CD14-positive monocyte (primary cell): ENCODE results near the gene SDK1. TPM values are rescaled to one million over a fixed set of nuclear protein-coding genes. Genes with fewer than 3 reads are reported as not detected.

Source experiments
- DNase-seq, 3 donors: peaks; one replicate each; pipeline ENCODE4 v3.0.0-alpha.2; 2011 to 2022
- H2AFZ ChIP-seq: 2 replicates; pipeline ENCODE4 v1.6.0; 2012; ENCODE audit warnings: mild to moderate bottlenecking, low read depth, low read length, inconsistent platforms; ENCODE audit not compliant: insufficient read depth, poor library complexity, severe bottlenecking
- H3K27ac ChIP-seq, 2 donors: 1 replicate in 1 of 2; 2 replicates in 1 of 2; pipeline ENCODE4 v1.5.1; 2012 to 2013; ENCODE audit warnings: low read length in 2 of 2, control low read depth in 1 of 2, inconsistent platforms in 1 of 2, low read depth in 1 of 2, mild to moderate bottlenecking in 1 of 2
- H3K27me3 ChIP-seq, 2 donors: one replicate each; pipeline versions ENCODE4 v1.6.0 to v1.6.1; 2011 to 2013; ENCODE audit warnings: low read length in 2 of 2; ENCODE audit not compliant: control insufficient read depth in 2 of 2, insufficient read depth in 2 of 2
- H3K36me3 ChIP-seq, 2 donors: replicated peaks in 1 of 2; 1 replicate in 1 of 2; 2 replicates in 1 of 2; pipeline versions ENCODE4 v1.5.1 to v1.6.1; 2012 to 2013; ENCODE audit warnings: low read length in 2 of 2, control low read depth in 1 of 2, inconsistent platforms in 1 of 2, mild to moderate bottlenecking in 1 of 2; ENCODE audit not compliant: insufficient read depth in 2 of 2, control insufficient read depth in 1 of 2
- H3K4me1 ChIP-seq, 2 donors: 1 replicate in 1 of 2; 2 replicates in 1 of 2; pipeline versions ENCODE4 v1.5.1 to v1.6.1; 2012 to 2013; ENCODE audit warnings: low read length in 2 of 2, control low read depth in 1 of 2, inconsistent platforms in 1 of 2, mild to moderate bottlenecking in 1 of 2, moderate library complexity in 1 of 2; ENCODE audit not compliant: insufficient read depth in 2 of 2, control insufficient read depth in 1 of 2
- H3K4me2 ChIP-seq: replicated peaks from 2 replicates; pipeline ENCODE3; 2012; ENCODE audit warnings: low read length, moderate library complexity, mild to moderate bottlenecking; ENCODE audit not compliant: poor library complexity, severe bottlenecking; ENCODE audit errors: extremely low read depth
- H3K4me3 ChIP-seq, 3 experiments: fragments of 200-600 bp in 1 of 3; sonication (generic) in 1 of 3; replicated peaks in 1 of 3; 1 replicate in 2 of 3; 2 replicates in 1 of 3; pipeline ENCODE4 v1.5.1; 2011 to 2013; ENCODE audit warnings: low read length in 3 of 3, mild to moderate bottlenecking in 3 of 3, control low read depth in 2 of 3, low read depth in 2 of 3, inconsistent platforms in 1 of 3, moderate library complexity in 1 of 3
- H3K79me2 ChIP-seq: 2 replicates; pipeline ENCODE4 v1.6.0; 2012; ENCODE audit warnings: mild to moderate bottlenecking, control low read depth, inconsistent platforms, low read length, moderate library complexity; ENCODE audit not compliant: insufficient read depth
- H3K9ac ChIP-seq: 2 replicates; pipeline ENCODE4 v1.6.0; 2017; ENCODE audit warnings: low read length, mild to moderate bottlenecking; ENCODE audit not compliant: insufficient read depth, poor library complexity, severe bottlenecking
- H3K9me3 ChIP-seq, 2 donors: replicated peaks in 1 of 2; 1 replicate in 1 of 2; 2 replicates in 1 of 2; pipeline versions ENCODE4 v1.5.1 to v1.6.1; 2012 to 2013; ENCODE audit warnings: low read length in 2 of 2, control low read depth in 1 of 2; ENCODE audit not compliant: control insufficient read depth in 1 of 2, insufficient read depth in 1 of 2
- H4K20me1 ChIP-seq: 2 replicates; pipeline ENCODE4 v1.6.0; 2012; ENCODE audit warnings: mild to moderate bottlenecking, low read length, control low read depth, moderate library complexity; ENCODE audit not compliant: insufficient read depth
- H3K27ac Mint-ChIP-seq, 7 donors: one replicate each; pipeline ENCODE4 v1.8.0; 2020; ENCODE audit warnings: mild to moderate bottlenecking in 7 of 7, mixed read lengths in 7 of 7, moderate library complexity in 6 of 7, inconsistent platforms in 2 of 7
- H3K27me3 Mint-ChIP-seq, 3 donors: one replicate each; pipeline ENCODE4 v1.8.0; 2021 to 2022; ENCODE audit warnings: low read depth in 3 of 3, mild to moderate bottlenecking in 3 of 3, mixed read lengths in 3 of 3, moderate library complexity in 3 of 3, inconsistent platforms in 1 of 3
- H3K36me3 Mint-ChIP-seq, 2 donors: one replicate each; pipeline ENCODE4 v1.8.0; 2020; ENCODE audit warnings: mixed read lengths in 2 of 2, inconsistent platforms in 1 of 2, mild to moderate bottlenecking in 1 of 2
- H3K4me1 Mint-ChIP-seq: one replicate; pipeline ENCODE4 v1.8.0; 2020; ENCODE audit warnings: mild to moderate bottlenecking, mixed read lengths
- H3K4me3 Mint-ChIP-seq, 2 donors: one replicate each; pipeline ENCODE4 v1.8.0; 2020; ENCODE audit warnings: mild to moderate bottlenecking in 2 of 2, mixed read lengths in 2 of 2, moderate library complexity in 1 of 2
- H3K9me3 Mint-ChIP-seq, 7 donors: one replicate each; pipeline ENCODE4 v1.8.0; 2020 to 2022; ENCODE audit warnings: mixed read lengths in 7 of 7, mild to moderate bottlenecking in 6 of 7, moderate library complexity in 6 of 7, inconsistent platforms in 2 of 7
- WGBS: methylation state at CpG from one replicate; pipeline ENCODE4 v1.1.5; 2013; ENCODE audit warnings: missing lambda C conversion rate; ENCODE audit not compliant: insufficient coverage; 5-methylcytosine and 5-hydroxymethylcytosine counted together
- intact Hi-C, 2 donors: fragments of 100-400 bp; cut with micrococcal nuclease; formaldehyde crosslinking; loops; one replicate each; pipeline versions ENCODE4 v1.15.0 to v1.15.1; 2023
- polyA plus RNA-seq, 3 donors: library from polyadenylated mRNA; depleted of rRNA in 1 of 3; unstranded in 2 of 3; stranded (reverse) in 1 of 3; fragments of 300-500 nt in 2 of 3; fragments of >200 nt in 1 of 3; fragmentation: Illumina TruSeq in 2 of 3; gene quantifications; 1 replicate in 2 of 3; 2 replicates in 1 of 3; pipeline ENCODE4 v1.2.3, GENCODE V29; 2012 to 2021
- TF ChIP-seq, protein P1 (sequence below): fragments of 200-600 bp; IDR thresholded peaks from one replicate; pipeline ENCODE4 v1.8.0; 2022; ENCODE audit warnings: antibody characterized with exemption, mild to moderate bottlenecking

The SDK1 gene
- polyA plus RNA-seq, 3 donors, result 0.01 TPM; not detected in 2

- Mint-ChIP-seq H3K4me3 (no peak overlapping the region), H3K4me1 (no peaks in the 10 kb centered on the region), H3K36me3 (no peaks in the 10 kb centered on the region), H3K27ac (no peak overlapping the region), H3K27me3 (peaks cover 0 to 2% (median 1%) of the 10 kb centered on the region in 3 donors), H3K9me3 (peaks cover 0 to 2% (median 0%) of the 10 kb centered on the region in 7 donors)
- intact Hi-C loops, result no loop called here
- H4K20me1 ChIP-seq, result no peaks in the 10 kb centered on the region
- H3K4me2 ChIP-seq, result no peak overlapping the region
- no peak overlapping the region for H3K27ac ChIP-seq
- no peaks in the 10 kb centered on the region for H3K27me3 ChIP-seq
- no peak overlapping the region for H2AFZ ChIP-seq
- no peaks in the 10 kb centered on the region for H3K36me3 ChIP-seq
- no peak overlapping the region for H3K4me3 ChIP-seq
- H3K79me2 ChIP-seq, result no peaks in the 10 kb centered on the region
- H3K4me1 ChIP-seq, result no peaks in the 10 kb centered on the region
- DNase-seq, result no peak
- TF ChIP-seq, protein P1, sequence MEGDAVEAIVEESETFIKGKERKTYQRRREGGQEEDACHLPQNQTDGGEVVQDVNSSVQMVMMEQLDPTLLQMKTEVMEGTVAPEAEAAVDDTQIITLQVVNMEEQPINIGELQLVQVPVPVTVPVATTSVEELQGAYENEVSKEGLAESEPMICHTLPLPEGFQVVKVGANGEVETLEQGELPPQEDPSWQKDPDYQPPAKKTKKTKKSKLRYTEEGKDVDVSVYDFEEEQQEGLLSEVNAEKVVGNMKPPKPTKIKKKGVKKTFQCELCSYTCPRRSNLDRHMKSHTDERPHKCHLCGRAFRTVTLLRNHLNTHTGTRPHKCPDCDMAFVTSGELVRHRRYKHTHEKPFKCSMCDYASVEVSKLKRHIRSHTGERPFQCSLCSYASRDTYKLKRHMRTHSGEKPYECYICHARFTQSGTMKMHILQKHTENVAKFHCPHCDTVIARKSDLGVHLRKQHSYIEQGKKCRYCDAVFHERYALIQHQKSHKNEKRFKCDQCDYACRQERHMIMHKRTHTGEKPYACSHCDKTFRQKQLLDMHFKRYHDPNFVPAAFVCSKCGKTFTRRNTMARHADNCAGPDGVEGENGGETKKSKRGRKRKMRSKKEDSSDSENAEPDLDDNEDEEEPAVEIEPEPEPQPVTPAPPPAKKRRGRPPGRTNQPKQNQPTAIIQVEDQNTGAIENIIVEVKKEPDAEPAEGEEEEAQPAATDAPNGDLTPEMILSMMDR, result no peak
- H3K9me3 ChIP-seq, result no peaks in the 10 kb centered on the region
- no peak overlapping the region for H3K9ac ChIP-seq
- 89% methylated on average over 1 of the region's 2 CpGs for WGBS
Measured at GRCh38 chr7:3271298-3271697, 29.8 kb upstream of the SDK1 start.

DNA sequence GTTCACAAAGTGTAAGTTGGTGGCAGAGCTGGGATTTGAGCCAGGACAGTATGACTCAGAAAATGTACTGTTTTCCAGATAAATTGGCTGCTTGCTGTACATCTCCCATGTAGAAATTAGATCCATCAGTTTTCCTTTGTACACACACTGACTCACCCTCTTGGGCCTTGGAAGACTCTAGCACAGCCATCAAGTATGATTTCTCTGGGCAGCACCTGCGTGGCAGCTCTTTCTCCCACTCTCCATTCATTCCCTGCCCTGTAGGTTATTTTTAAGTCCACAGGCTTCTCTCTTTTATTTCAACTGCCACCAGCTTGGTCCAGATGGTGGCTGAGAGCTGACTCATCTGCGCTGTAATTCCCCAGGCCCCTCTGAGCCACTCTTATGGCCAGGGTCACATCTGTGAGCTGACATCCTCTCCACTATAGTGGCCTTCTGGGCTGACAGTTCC lies 28.3 kb upstream of the SDK1 start:
- H3K9me3 Mint-ChIP-seq, result peaks cover 0 to 3% (median 0%) of the 10 kb centered on the region in 7 donors
- intact Hi-C loops, result no loop called here
- no peaks in the 10 kb centered on the region for H3K36me3 Mint-ChIP-seq
- Histone ChIP-seq H3K79me2 (no peaks in the 10 kb centered on the region), H3K4me1 (no peaks in the 10 kb centered on the region), H3K36me3 (no peaks in the 10 kb centered on the region), H3K27ac (no peak overlapping the region), H4K20me1 (no peaks in the 10 kb centered on the region), H3K4me3 (no peak overlapping the region), H3K9ac (no peak overlapping the region), H2AFZ (no peak overlapping the region), H3K27me3 (no peaks in the 10 kb centered on the region), H3K4me2 (no peak overlapping the region), H3K9me3 (no peaks in the 10 kb centered on the region)
- H3K27ac Mint-ChIP-seq, result no peak overlapping the region
- H3K27me3 Mint-ChIP-seq, result peaks cover 0 to 2% (median 0%) of the 10 kb centered on the region in 3 donors
- H3K4me3 Mint-ChIP-seq, result no peak overlapping the region
- TF ChIP-seq, protein P1, result no peak
- DNase-seq, result no peak
- WGBS, result 94% methylated on average over 2 of the region's 2 CpGs
- no peaks in the 10 kb centered on the region for H3K4me1 Mint-ChIP-seq
